HG02623 (cell line): ENCODE results near the gene WFDC8.

Source experiments
- ATAC-seq: cut with Tn5 transposase; IDR thresholded peaks from one replicate; pipeline ENCODE4 v1.9.1; 2021; ENCODE audit warnings: moderate library complexity; ENCODE audit not compliant: unreplicated experiment

Gene WFDC8

DNA sequence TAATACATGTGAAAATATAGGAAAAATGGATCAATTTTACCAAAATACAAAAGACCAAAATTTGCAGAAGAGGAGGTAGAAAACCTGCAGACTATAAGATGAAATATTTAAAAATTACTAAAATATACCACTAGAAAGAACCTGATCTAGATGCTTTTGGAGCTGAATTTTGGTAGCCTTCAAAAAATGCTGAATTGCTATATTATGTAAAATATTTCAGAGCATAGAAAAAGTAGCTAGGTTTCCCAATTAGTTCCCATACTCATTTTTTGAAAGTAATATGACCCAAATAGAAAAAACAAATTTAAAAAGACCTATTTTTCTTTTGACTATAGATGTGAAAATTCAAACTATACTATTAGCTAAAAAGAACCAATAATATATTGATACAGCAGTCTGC, 28.3 kb downstream of the WFDC8 start:
- no peak for ATAC-seq

DNA sequence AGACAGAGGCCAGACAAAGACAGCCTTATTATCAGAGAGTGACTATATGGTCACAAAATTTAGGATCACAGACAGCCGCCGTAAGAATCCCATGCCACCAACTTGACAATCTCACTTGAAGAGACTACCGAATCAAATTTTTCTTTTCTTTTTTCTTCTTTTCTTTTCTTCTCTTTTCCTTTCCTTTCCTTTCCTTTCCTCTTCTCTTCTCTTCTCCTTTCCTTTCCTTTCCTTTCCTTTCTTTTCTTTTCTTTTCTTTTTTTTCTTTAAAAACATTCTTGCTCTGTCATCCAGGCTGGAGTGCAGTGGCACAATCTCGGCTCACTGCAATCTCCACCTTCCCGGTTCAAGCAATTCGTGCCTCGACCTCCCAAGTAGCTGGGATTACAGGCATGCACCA, 30.7 kb downstream of the WFDC8 start:
- ATAC-seq: no peak

GRCh38 chr20:45547206-45547770, 31.8 kb downstream of the WFDC8 start, which contains the start of gene EPPIN:
Gene EPPIN, minus strand, starts transcription at chr20:45547401. Its CDS starts 44 bp downstream, at chr20:45547357.
- ATAC-seq: no peak

DNA sequence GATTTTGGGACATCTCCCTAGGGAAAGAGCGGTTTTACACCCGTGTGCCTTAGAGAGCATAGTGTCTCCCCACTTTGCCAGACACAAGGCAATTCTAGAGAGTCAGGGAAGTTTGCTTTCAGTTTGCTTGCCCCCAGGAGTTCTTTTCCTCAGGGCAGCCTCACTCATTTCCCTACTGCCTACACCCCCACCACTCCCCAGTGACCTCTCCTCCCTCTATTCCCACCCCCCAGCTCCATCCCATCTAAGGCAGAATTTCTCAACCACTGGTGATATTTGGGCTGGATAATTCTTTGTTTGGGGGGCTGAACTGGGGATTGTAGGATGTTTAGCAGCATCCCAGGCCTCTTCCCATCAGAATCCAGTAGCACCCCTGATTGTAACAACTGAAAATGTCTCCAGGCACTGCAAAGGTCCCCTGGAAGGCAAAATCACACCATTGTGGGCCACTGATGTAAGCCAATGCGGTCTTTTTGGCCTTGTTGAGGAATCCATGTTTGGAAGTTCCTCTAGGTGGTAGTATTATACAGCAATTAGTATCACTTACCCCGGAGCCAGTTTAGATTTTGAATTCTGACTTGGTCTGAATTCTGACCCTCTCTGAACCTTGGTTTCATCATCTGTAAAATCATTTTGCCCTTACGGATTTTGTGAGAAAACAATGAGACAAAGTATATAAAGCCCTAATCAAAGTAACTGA, 33.2 kb downstream of the WFDC8 start:
- ATAC-seq: no peak

- no peak for ATAC-seq
Measured at GRCh38 chr20:45545351-45545750, 33.7 kb downstream of the WFDC8 start.

GRCh38 chr20:45539382-45539781, 39.7 kb downstream of the WFDC8 start, which contains the start of gene WFDC6:
Gene WFDC6, minus strand, starts transcription at chr20:45539482. Its CDS starts 75 bp downstream, at chr20:45539407.
- no peak for ATAC-seq

- ATAC-seq: no peak
Measured at GRCh38 chr20:45538209-45538799, 40.8 kb downstream of the WFDC8 start.

GRCh38 chr20:45527294-45527693, 51.8 kb downstream of the WFDC8 start:
- ATAC-seq: no peak

GRCh38 chr20:45523821-45524220, 55.3 kb downstream of the WFDC8 start:
- no peak for ATAC-seq

DNA sequence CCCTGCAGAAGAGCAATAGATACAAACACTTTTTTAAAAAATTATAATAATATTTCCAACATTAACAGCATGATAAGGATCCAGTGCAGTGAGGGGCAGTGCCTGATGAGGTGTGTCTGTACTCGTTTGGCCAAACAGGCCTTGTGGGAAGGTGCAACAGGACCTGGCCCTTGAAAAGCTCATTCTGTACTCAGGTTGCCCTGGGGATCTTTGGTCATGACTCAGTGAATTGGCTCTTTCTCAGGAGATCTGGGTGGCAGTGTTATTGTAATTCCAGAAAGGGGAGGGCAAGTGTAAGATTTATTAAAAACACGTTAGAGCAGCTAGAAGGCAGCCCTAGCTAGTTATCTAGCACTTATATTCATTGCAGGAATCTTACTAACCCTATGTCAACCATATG, 60.8 kb downstream of the WFDC8 start:
- ATAC-seq: no peak

GRCh38 chr20:45515147-45515913, 63.8 kb downstream of the WFDC8 start, which contains the start of gene SPINT3:
Gene SPINT3, minus strand, starts transcription at chr20:45515622. Its CDS starts 14 bp downstream, at chr20:45515608.
- ATAC-seq: no peak

DNA sequence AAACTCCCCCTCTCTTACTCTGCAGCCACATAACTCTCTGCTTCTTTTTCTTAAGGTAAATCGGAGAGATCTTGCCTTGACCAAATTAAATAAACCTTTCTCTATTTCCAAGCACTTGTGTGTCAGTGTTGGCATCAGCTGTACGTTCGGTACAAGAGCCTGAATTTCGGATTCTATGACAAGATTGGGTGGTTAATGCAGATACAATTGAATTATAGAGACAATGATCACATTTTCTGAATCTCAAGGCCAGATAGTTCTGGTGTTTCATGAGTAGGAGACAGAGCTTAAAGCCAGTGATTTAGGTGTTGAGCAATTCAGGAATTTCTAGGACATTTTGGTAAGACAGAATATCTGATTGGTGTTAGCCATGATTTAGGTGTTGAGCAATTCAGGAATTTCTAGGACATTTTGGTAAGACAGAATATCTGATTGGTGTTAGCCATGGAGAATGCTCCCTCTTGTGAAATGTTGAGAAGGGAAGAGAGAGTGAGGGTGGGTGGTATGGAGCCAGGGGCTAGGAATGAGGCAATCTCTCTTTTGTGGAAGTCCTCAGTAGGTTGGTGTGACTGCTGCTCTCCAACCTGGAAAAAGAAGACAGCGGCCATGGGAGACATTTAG, 68.7 kb downstream of the WFDC8 start:
- no peak for ATAC-seq

DNA sequence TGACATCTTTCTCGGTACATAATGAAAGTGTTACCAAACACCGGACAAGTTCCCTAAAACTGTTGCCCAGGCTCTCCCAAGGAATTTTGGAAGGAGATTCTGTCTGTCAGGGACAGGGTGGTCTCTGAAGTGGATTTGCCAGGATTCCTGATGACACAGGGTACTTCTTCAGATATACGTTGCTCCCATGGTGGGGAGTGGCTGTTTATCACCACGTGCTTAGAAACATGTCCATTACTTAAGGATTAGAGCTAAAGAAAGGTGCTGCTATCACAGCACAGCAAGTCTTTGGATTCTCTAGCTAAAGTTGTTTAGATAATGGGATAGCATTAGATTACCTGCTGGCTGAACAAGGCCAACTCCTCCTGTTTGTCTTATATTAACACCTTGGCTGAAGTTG, 70.0 kb downstream of the WFDC8 start:
- no peak for ATAC-seq

DNA sequence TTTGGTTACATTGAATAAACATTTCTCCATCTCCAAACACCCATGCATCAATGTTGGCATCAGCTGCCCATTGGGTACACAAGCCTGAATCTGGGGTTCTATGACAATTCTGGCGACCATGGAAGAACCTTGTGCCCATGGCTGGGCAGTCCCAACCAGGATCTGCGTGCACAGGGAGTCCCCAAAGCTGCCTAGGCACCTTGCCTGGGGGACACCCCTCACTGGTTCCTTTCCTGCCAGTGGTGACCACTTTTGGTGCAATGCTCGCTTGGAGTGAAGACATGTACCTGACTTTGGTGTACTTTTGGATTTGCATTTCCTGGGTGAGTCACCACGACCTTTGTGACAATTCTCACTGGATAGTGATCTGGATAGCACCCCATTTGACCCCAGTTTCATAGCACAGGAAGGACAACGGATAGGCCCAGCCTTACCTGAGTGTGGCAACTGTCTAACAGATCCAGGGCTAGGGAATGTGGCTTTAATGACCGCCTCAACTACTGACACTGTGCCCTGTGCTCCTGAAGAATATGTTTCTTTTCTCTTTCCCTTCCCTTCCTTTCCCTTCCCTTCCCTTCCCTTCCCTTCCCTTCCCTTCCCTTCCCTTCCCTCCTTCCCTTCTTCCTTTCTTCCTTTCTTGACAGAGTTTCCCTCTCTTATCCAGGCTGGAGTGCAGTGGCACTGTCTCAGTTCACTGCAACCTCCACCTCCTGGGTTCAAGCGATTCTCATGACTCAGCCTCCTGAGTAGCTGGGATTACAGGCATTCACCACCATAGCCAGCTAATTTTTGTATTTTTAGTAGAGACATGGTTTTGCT, 70.8 kb downstream of the WFDC8 start:
- ATAC-seq: no peak

DNA sequence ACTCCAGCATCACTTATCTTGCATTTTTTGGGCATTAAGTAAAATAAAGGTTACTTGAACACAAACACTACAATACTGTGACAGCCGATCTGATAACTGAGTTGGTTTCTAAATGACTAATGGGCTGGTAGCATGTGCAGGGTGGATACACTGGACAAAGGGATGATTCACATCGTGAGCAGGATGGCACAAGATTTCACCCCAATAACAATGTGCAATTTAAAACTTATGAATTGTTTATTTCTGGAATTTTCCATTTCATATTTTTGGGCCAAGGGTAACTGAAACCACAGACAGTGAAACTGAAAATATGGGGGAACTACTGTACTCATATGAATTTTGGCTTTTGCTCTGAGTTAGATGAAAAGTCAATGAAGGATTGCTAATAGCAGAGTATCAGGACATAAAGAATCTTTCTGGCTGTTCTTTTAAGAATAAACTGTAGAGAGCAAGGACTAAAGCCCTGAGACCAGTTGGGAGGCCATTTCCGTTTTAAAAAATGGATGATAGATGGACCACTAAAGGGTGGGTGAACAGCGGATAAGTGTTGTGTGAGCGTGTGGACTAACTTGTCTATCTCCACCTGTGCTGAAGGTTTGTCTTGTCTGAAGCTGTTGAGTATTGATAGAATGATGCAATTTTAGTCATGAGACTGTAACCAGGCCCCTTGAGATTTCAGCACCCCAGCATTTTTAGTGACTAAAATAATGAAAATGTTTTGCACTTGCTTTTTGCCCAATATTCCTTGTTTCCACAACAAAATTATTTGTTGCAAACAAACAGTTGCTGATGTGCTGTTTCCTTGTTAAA, 71.9 kb downstream of the WFDC8 start:
- no peak for ATAC-seq

- no peak for ATAC-seq
Measured at GRCh38 chr20:45506398-45506797, 72.7 kb downstream of the WFDC8 start.

- ATAC-seq: no peak
Measured at GRCh38 chr20:45503403-45503802, 75.7 kb downstream of the WFDC8 start.

GRCh38 chr20:45502561-45502960, 76.5 kb downstream of the WFDC8 start:
- no peak for ATAC-seq
